Breast epithelium (tissue), 4 donors: Measurements from ENCODE around the gene PSMG4. TPM values are rescaled to one million over a fixed set of nuclear protein-coding genes. Genes with fewer than 3 reads are reported as not detected.

Source experiments
- DNase-seq, 2 donors: peaks; one replicate each; pipeline ENCODE4 v3.0.0-alpha.2; 2019; ENCODE audit warnings: low spot score in 2 of 2
- H3K27ac ChIP-seq, 2 donors: fragments of 200-600 bp; sonication (generic) in 1 of 2; one replicate each; pipeline ENCODE4 v1.5.1; 2016 to 2019; ENCODE audit warnings: mild to moderate bottlenecking in 1 of 2
- H3K27me3 ChIP-seq, 2 donors: fragments of 200-600 bp; sonication (generic) in 1 of 2; one replicate each; pipeline versions ENCODE4 v1.5.1 to v1.6.0; 2017 to 2019; ENCODE audit warnings: control low read depth in 1 of 2, mild to moderate bottlenecking in 1 of 2
- H3K36me3 ChIP-seq: fragments of 200-600 bp; one replicate; pipeline ENCODE4 v1.5.1; 2019
- H3K4me1 ChIP-seq, 2 donors: fragments of 200-600 bp; sonication (generic); one replicate each; pipeline ENCODE4 v1.5.1; 2016 to 2019; ENCODE audit warnings: control low read depth in 1 of 2
- H3K4me3 ChIP-seq, 3 donors: fragments of 200-600 bp; sonication (generic); 1 replicate in 2 of 3; 2 replicates in 1 of 3; pipeline ENCODE4 v1.5.1; 2016 to 2019; ENCODE audit warnings: mild to moderate bottlenecking in 3 of 3, moderate library complexity in 2 of 3
- H3K9me3 ChIP-seq, 2 donors: fragments of 200-600 bp; sonication (generic) in 1 of 2; one replicate each; pipeline ENCODE4 v1.5.1; 2016 to 2019; ENCODE audit warnings: control low read depth in 1 of 2
- POLR2A ChIP-seq: fragments of 450-650 bp; IDR thresholded peaks from one replicate; pipeline ENCODE4 v1.6.1; 2016; ENCODE audit warnings: antibody characterized with exemption, mild to moderate bottlenecking, moderate library complexity
- POLR2AphosphoS5 ChIP-seq, 3 donors: sonication (generic); formaldehyde crosslinking; IDR thresholded peaks; one replicate each; pipeline ENCODE4 v1.6.1; 2017; ENCODE audit warnings: antibody characterized with exemption in 3 of 3
- intact Hi-C: fragments of 100-400 bp; cut with DNase I; formaldehyde crosslinking; loops from one replicate; pipeline ENCODE4 v1.15.1; 2023; ENCODE audit warnings: low total_unique reads
- total RNA-seq, 3 donors: library from RNA; depleted of rRNA; stranded (reverse); fragments of >200 nt; gene quantifications; one replicate each; pipeline ENCODE4 v1.1.0, GENCODE V29; 2016
- TF ChIP-seq, protein P1 (sequence below), 3 donors: fragments of 450-650 bp; IDR thresholded peaks; one replicate each; pipeline ENCODE4 v1.5.1; 2016 to 2017; ENCODE audit warnings: antibody characterized with exemption in 3 of 3, mild to moderate bottlenecking in 3 of 3, moderate library complexity in 3 of 3

PSMG4 gene
- total RNA-seq, 3 donors from 2014 or later, result 24.3 to 26.9 (median 24.6) TPM

- no peak for TF ChIP-seq POLR2AphosphoS5 (IDR thresholded peaks at IDR 0.05)
- no peak for TF ChIP-seq POLR2A
- TF ChIP-seq, protein P1, sequence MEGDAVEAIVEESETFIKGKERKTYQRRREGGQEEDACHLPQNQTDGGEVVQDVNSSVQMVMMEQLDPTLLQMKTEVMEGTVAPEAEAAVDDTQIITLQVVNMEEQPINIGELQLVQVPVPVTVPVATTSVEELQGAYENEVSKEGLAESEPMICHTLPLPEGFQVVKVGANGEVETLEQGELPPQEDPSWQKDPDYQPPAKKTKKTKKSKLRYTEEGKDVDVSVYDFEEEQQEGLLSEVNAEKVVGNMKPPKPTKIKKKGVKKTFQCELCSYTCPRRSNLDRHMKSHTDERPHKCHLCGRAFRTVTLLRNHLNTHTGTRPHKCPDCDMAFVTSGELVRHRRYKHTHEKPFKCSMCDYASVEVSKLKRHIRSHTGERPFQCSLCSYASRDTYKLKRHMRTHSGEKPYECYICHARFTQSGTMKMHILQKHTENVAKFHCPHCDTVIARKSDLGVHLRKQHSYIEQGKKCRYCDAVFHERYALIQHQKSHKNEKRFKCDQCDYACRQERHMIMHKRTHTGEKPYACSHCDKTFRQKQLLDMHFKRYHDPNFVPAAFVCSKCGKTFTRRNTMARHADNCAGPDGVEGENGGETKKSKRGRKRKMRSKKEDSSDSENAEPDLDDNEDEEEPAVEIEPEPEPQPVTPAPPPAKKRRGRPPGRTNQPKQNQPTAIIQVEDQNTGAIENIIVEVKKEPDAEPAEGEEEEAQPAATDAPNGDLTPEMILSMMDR (IDR thresholded peaks at IDR 0.05), result no peak
- Histone ChIP-seq H3K27ac (no peak overlapping the region), H3K36me3 (no peaks in the 10 kb centered on the region), H3K4me1 (no peaks in the 10 kb centered on the region), H3K4me3 (no peak overlapping the region), H3K9me3 (no peaks in the 10 kb centered on the region), H3K27me3 (no peaks in the 10 kb centered on the region)
- DNase-seq, result no peak
- intact Hi-C loops, result loop anchor here (10.0 kb wide), 1 partner anchor 225 kb away; no protein-coding TSS in a partner anchor
Measured at GRCh38 chr6:3289664-3290055, 30.9 kb downstream of the PSMG4 start.

GRCh38 chr6:3290149-3290930 is 31.6 kb downstream of the PSMG4 start:
- H3K36me3 ChIP-seq, result no peaks in the 10 kb centered on the region
- DNase-seq, result no peak
- no peaks in the 10 kb centered on the region for H3K9me3 ChIP-seq
- H3K4me3 ChIP-seq, result no peak overlapping the region
- TF ChIP-seq POLR2AphosphoS5 (IDR thresholded peaks at IDR 0.05) (no peak), POLR2A (no peak)
- TF ChIP-seq, protein P1 (IDR thresholded peaks at IDR 0.05), result no peak
- intact Hi-C loops, result no loop called here
- H3K4me1 ChIP-seq, result no peaks in the 10 kb centered on the region
- H3K27me3 ChIP-seq, result no peaks in the 10 kb centered on the region
- H3K27ac ChIP-seq, result no peak overlapping the region

DNA sequence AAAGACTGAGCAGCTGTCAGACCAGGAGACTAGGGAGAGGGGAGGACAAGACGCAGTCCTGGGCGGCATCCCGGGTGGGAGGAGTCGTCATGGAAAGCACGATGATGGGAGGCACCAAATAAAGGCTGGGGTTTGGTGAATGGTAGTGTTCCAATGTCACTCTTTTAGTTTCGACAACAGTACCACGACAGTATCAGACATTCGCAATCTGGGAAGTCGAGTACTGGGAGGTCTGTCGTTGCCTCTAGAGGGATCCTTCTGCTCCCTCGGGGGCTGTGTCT is 32.1 kb downstream of the PSMG4 start:
- Histone ChIP-seq H3K36me3 (no peaks in the 10 kb centered on the region), H3K4me3 (no peak overlapping the region), H3K27me3 (no peaks in the 10 kb centered on the region), H3K9me3 (no peaks in the 10 kb centered on the region), H3K4me1 (no peaks in the 10 kb centered on the region), H3K27ac (no peak overlapping the region)
- TF ChIP-seq, protein P1 (IDR thresholded peaks at IDR 0.05), result no peak
- TF ChIP-seq POLR2AphosphoS5 (IDR thresholded peaks at IDR 0.05) (no peak), POLR2A (no peak)
- DNase-seq, result no peak
- intact Hi-C loops, result loop anchor here (1.0 kb wide), 1 partner anchor 33 kb away; no protein-coding TSS in a partner anchor

GRCh38 chr6:3291346-3291745 is 32.6 kb downstream of the PSMG4 start:
- DNase-seq, result no peak

GRCh38 chr6:3291987-3292386 is 33.2 kb downstream of the PSMG4 start:
- no peaks in the 10 kb centered on the region for H3K36me3 ChIP-seq
- no peak for DNase-seq
- H3K4me3 ChIP-seq, result no peak overlapping the region
- H3K9me3 ChIP-seq, result no peaks in the 10 kb centered on the region
- H3K27ac ChIP-seq, result no peak overlapping the region
- H3K27me3 ChIP-seq, result no peaks in the 10 kb centered on the region
- intact Hi-C loops, result loop anchor here (1.0 kb wide), 1 partner anchor 32 kb away; no protein-coding TSS in a partner anchor
- TF ChIP-seq, protein P1 (IDR thresholded peaks at IDR 0.05), result no peak
- no peak for TF ChIP-seq POLR2A
- H3K4me1 ChIP-seq, result no peaks in the 10 kb centered on the region

More at GRCh38 chr6:3291346-3291745, 32.6 kb downstream of the PSMG4 start:
- Histone ChIP-seq H3K4me3 (no peak overlapping the region), H3K9me3 (no peaks in the 10 kb centered on the region), H3K27ac (no peak overlapping the region), H3K27me3 (no peaks in the 10 kb centered on the region), H3K4me1 (no peaks in the 10 kb centered on the region), H3K36me3 (no peaks in the 10 kb centered on the region)
- intact Hi-C loops, result loop anchor here (1.0 kb wide), 1 partner anchor 33 kb away; no protein-coding TSS in a partner anchor
- TF ChIP-seq POLR2A, result no peak
- no peak for TF ChIP-seq POLR2AphosphoS5 (IDR thresholded peaks at IDR 0.05)
- TF ChIP-seq, protein P1 (IDR thresholded peaks at IDR 0.05), result no peak
